Right renal cortex interstitium (tissue), 3 donors: ENCODE data around the gene LDB2. TPM values are rescaled to one million over a fixed set of nuclear protein-coding genes. Genes with fewer than 3 reads are reported as not detected.
"Not testable (repeated sequence)": the region's sequence is repeated elsewhere in the genome, so short reads cannot be mapped to it uniquely, and the experiment has no call there.

Source experiments
- DNase-seq, 3 donors: peaks; one replicate each; pipeline ENCODE4 v3.0.0-alpha.2; 2013; ENCODE audit warnings: low read depth in 3 of 3, low spot score in 2 of 3
- polyA plus RNA-seq, 3 donors: library from polyadenylated mRNA; unstranded; fragments of 120-200 nt; gene quantifications; one replicate each; pipeline ENCODE4 v1.2.1, GENCODE V29; 2013; ENCODE audit not compliant: insufficient read length in 3 of 3

Gene LDB2
- polyA plus RNA-seq, 3 donors = 93.4 to 111 (median 100) TPM

DNA sequence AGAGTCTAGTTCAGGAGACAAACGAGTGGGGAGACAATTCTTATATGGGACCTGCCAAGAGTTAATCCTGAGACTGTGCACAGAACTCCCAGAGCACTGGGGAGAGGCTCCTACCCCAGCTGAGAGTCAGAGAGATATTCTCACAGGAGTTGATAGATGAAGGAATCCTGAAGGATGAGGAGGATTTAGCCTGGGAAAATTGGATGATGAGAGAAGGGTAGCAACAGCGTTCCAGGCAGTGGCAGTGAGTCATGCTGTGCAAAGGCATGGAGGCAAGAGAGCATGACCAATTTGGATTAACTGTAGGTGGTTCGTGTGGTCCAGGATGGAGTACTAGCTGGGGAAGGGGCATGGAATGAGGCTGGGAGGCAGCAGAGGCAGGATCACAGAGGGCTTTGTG is 318.6 kb downstream of the LDB2 start:
- DNase-seq = no peak

DNA sequence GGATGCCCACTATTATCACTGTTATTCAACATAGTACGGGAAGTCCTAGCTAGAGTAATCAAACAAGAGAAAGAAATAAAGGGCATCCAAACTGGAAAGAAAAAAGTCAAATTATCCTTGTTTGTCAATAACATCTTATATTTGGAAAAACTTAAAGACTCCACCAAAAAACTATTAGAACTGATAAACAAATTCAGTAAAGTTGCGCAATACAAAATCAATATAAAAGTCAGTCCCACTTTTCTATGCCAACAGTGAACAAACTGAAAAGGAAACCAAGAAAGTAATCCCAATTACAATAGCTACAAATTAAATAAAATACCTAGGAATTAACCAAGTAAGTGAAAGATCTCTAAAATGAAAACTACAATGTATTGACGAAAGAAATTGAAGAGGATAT is 321.3 kb downstream of the LDB2 start:
- DNase-seq = no peak

DNA sequence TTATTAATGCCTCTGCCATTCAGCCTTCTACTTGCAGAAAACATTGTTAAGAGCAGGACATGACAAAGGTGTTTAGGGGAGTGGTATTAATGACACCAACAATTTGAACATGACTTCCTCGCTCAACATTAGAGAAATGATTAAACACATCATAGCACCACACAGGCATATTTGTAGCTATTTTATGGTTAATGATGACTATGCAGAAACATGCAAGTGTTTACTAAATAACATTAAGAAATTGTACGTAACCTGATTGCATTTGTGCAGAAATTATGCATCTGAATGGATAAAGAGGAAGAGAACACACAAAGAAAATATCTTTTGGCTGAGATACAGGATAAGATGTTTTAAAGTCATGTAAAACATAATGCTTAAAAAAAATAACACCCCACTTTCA is 323.5 kb downstream of the LDB2 start:
- DNase-seq = no peak

DNA sequence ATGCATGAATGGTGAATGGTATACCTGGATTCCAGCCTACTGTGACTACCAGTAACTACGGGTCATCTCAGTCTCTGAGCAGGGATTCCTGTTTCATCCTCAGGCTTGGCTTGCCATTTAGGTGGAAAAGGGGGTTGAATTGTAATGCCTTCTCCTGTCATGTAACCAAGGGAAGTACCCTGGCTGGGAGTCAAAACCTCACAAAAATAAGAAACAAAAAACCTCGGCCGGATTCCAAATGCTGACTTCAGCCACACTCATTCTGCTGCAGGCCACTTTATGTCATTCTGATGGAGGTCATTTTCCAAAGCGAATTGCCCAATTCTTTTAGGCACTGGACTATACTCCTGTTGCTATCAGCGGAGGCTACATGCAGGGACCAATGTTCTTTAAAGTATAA is 324.7 kb downstream of the LDB2 start:
- DNase-seq = no peak

DNA sequence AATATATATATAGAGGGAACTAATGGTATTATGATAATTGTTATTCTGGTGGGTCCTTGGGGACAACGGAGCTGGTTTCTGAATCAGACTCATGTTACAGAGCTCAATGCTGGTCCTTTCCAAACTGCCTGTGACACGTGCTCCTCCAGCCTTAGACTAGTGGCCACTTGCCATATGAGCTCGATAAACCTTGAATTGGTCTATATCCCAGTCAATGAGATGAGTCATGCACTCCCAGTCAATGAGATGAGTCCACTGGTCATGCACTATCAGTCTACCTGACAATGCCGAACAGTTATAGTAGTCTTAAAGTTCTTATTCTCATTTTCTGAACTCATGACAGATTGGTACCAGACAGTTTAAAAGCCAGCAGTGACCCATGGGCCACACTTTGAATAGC is 325.2 kb downstream of the LDB2 start:
- no peak for DNase-seq

DNA sequence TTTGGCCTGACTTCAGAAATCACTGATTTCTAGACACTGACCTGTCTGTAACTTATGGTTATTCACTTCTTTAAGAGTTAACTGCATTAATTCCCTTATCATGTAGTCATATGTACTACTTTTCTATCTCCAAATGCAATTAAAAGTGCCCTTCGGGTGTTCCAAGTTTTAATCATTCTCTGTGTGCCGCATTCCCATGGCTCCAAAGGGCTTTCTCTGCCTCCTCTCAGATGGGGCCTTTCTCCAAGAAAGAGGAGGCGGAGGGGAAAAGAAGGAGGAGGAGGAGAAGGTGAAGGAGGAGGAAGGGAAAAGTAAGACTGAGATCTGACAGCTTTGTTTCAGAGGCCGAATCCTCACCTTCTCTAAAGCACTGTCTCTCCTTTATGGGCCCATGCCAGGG is 325.8 kb downstream of the LDB2 start:
- DNase-seq = no peak

DNA sequence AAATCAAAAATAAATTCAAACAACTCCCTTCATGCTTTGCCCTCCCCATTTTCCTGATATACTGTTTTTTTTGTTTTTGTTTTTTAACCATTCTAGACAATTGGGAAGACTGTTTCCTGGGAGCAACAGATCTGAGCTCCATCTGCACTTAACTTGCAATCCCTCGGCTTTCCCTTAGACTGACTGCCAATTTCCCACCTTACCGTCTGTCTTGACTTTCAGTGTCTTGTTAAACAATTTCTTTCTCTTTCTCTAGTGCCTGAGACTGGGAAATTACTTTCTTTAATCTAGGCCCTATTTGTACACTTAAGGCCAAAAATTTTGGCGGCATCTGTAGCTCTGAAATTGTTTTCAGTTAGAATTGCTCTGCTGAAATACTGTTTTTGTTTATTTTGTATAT is 326.3 kb downstream of the LDB2 start:
- no peak for DNase-seq

DNA sequence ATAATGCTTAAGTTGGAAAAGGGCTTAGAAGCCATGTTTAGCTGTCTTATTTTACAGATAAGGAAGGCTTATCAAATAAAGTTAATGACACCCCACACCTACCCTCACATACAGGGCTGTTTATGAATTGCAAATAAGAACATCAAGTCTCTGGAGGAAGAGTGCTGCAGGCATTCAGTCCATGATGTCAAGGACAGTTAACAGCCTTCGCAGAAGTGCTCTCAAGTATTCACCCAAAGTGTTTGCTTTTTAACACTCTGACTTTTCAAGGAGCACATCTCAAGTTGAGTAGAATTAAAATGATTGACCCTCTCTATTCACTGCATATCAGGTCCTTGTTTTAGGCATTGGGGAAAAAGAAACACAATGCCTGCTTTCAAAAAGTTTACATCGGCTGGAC is 328.7 kb downstream of the LDB2 start:
- DNase-seq = no peak

DNA sequence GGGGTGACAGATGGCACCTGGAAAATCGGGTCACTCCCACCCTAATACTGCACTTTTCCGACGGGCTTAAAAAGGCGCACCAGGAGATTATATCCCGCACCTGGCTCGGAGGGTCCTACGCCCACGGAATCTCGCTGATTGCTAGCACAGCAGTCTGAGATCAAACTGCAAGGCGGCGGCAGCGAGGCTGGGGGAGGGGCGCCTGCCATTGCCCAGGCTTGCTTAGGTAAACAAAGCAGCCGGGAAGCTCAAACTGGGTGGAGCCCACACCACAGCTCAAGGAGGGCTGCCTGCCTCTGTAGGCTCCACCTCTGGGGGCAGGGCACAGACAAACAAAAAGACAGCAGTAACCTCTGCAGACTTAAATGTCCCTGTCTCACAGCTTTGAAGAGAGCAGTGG is 341.1 kb downstream of the LDB2 start:
- DNase-seq = not testable (repeated sequence)

DNA sequence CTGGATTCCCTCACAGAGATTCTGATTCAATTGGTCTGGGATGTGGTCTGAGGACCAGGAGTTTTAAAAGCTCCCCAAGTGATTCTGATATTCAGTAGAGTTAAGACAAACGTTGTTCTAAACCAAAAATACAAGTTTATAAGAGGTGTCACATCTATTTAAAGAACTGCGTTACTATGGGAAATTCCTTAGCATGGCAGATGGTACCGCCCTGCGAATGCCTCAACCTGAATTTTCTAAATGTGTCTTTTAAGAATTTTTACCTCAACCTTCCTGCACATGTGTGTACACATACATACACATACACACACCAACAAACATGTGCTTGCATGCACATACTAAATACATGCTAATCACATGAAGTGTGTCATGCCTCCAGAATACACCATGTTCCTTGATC is 343.3 kb downstream of the LDB2 start:
- no peak for DNase-seq

DNA sequence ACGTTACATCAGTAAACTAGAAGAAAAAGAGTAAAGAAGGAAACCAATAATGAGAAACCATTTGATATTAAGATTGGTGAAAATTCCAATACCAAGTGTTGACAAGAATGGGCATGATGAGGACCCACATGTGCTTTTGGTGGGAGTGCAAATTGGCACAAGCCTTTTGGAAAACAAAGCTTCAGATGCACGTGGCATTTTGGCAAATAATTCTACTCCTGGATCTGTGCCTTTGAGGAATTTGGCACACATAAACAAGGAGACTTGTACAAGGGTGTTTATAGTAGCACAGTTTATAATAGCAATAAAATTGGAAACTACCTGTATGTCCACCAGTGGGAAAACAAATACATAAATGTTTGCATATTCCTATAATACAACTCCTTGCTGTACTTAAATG is 347.9 kb downstream of the LDB2 start:
- DNase-seq = no peak

DNA sequence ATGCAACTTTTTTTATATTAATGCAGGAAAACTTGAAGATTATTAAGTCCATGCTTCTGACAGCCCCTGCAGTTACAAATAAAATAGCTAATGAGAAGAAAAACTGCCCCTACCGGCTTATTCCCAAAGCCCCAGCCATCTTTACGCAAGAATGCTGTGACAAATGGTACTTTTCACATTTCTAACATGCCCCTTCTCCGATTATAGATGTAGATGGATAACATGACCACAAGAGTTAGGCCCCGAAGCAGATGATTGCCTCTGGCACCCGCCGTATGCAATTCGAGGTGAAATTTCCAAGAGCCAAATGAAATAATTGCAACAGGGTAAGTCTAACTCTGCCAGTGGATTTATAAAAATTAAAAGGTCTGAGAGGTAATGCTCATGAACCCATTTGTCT is 352.8 kb downstream of the LDB2 start:
- no peak for DNase-seq

DNA sequence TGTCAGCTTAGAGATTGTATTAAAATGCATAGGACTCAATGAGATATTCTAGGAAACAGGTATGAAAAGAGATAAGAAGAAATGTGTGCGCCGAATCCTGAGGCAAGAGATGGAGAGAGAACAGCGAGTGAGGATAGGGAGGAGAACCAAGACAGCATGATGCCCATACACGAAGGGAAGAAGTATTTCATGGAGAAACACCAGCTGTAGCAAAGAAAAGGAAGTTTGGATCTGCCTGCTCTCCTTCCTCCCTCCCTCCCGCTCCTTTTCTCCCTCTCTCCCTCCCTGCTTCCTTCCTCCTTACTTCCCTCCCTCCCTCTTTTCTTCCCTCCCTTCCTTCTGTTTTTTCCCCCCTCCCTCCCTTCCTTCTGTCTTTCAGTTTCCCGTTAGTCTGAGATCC is 353.6 kb downstream of the LDB2 start:
- no peak for DNase-seq

DNA sequence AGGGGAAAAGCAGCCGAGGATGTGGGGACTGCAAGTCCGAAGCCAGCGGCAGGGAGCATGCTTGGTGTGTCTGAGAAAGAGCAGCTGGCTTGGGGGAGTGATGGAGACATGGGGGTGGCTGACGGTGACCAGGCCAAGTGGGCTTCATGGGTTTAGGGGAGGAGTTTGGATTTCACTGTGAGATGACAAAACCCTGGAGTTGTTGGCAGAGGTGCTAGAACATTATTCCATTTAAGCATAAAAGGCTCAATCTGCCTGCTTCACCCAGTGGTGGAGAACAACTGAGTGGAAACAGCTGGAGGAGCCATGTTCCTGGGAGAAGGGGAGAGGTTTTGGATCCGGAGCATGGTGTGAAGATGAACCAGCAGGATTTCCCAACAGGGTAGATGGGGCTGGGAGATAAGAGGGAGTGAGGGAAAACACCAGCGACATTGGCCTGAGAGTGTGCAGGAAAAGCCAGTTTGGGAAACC is 354.2 kb downstream of the LDB2 start:
- peak; percentile 21 to 38 (median 36) for DNase-seq

DNA sequence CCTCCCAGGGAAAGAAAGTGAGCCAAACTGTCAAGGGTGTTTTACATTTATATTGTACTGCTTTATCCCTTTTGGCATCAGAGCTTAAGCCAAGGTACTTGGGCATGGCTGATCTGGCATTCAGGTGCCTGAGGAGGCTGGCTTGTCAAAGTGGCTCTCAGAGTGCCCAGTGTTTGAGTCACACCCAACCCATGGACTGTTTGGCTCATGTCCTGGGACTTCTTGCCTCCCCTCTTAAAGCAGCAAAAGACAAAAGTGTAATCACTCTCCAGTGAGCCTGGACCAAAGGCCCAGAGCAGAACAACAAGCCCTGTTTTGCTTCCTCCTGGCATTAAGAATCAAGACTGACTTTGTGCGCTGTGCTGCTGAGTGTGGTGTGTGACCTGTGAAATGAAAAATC is 360.5 kb downstream of the LDB2 start:
- no peak for DNase-seq

DNA sequence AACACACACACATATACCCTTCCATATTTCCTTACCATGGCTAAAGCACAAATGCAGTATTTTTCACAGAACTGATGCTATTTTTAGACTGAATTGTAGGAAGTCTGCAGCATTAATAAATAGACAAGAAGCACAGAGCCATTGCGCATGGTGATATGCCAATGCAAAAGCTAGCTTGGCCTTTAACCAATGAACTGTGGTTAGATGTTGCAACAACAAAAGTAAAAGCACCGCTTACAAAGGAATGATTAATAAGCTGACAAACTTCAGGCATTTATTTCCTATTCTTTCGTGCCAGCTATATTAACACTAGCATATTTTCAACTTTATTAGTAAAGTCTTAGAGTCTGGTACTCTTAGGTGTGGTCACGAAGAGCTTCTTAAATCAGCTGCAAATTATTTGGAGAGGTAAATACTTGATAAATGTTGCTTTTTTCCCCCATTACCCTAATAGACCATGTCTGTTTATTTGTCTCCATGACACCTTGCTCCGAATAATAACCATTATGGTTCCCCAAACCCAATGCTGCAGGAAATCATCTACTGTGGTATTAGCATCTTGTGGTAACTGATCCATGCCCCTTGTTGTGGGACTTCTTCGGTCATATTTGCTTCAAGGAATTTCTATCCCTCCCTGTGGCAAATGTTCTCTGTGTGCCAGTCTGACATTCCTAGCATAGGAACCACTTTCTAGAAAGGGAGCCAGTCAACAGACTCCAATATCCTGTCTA is 366.0 kb downstream of the LDB2 start:
- no peak for DNase-seq

DNA sequence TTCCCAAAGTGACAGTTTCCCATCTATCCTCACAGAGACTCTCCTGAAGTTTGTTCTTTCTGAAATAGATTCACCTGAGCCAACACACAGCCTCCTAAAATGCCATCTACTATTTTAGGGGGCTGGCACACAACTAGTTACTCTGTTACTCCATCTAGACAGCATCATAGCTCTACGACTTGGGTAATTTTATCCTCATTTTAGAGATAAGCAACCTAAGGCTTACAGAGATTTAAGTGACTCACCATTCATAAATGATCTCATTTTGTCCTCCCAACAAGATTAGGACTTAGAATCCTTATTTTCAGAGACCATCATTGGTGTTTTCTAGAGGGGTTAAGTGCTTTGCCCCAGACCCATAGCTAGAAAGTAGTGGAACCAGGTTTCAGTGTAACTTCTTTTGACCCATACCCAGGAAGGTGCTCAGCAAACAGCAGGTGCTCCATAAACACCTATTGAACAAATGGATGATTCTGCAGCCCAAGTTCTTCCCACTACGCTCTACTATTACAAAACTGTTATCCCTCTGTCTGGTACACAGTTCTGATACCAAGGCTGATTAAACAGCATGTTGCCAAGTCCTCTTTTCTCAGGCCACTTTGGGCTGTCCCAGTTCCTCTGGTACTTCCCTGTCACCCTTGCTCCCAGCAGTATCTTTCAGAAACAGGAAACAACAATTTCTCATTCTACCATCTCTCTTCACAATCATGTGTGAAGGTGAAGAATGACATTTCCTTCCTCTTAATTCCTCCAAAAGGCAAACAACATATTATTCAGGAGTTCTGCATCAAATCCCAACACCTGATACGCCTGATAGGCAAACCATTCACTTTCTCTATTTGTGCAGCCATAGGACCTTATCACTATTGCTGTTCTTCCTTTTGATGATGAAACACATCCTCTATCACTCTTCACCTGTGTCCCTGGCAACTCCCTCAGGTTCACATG is 367.5 kb downstream of the LDB2 start:
- DNase-seq = no peak

DNA sequence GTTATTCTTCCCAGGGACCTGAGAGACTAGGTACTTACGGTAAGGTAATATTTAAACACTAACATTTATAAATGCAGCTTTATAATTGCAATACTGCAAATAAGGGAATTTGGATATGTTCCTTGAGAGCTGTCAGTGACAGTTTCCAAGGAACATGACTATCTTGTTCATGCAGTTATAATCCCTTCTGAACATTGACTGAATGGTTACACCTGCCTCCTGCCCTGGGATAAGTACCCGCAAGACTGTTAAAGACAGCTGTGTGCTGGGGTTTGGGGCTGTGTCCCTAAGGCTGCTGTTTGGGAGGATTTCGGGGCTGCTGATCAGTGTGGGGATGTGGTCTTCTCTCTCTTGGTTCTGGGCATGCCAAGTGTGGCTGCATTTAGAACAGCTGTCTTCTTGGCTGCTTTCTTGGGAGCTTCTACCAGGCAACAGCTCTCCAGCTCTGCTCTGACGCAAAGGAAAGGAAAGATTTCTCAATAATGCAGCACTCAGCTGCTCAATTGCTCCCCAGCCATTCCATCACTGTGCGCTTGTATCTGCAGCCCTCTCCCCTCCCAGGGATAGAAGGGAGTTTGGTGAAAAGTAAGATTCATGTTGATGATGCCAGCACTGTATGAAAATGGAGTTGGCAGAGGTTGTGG is 373.4 kb downstream of the LDB2 start:
- no peak for DNase-seq

DNA sequence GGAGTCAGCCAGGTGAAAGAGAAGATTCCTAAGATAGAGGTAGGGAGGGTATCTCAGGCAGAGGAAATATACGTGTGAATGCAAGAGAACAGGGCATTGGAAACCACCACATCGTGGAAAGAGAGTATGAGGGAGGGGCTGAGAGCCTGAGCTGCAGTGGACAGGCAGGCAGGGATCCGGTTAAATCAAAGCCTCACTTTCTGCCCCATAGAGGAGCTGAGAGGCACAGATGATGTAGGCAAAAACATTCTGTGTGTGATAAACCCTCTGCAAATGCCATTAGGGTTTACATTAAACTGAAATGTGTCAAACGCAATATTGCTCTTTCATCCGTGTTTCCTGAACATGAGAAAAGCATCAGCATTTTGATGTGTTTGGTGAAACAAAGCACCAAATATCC is 374.0 kb downstream of the LDB2 start:
- DNase-seq = no peak

DNA sequence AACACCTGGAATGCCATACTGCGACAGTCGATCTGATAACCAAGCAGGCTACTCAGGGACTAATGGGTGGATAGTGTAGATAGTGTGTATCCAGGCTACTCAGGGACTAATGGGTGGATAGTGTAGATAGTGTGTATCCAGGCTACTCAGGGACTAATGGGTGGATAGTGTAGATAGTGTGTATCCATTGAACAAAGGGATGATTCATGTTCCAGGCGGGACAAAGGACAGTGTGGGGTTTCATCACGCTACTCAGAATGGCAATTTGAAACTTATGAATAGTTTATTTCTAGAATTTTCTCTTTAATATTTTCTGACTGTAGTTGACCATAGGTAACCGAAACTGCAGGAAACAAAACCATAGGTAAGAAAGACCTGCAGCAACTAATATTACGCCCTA is 374.9 kb downstream of the LDB2 start:
- DNase-seq = not testable (repeated sequence)

DNA sequence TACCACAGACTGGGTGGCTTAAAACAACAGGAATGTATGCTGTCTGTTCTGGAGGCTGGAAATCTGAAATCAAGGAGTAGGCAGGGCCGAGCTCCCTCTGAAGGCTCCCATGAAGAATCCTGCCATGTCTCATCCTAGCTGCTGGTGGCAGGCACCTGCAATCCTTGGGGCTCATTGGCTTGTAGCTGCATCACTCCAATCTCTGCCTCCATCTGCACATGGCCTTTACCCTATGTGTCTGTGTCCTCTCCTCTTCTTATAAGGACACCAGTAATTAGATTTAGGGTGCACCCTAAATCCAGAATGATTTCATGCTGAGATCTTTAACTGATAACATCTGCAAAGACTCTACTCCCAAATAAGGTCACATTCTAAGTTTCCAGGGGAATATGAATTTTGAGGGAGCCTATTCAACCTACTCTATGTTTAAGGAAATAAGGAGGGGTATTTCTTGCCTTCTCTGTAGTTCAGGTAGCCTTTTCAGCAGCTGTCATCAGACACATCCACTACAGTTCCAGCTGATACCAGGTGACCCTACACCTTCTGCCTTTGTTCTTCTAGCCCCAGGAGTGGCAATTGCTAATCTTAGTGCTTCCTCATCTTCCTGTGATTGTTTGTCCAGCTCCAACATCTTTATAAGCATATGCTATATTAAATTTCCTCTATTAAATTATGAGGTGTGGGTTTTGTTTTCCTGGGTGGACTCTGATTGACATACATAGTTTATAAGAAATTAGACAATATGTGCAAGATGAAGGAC is 377.1 kb downstream of the LDB2 start:
- DNase-seq = no peak
